HepG2 (cell line): ENCODE data around the gene IFI35. TPM values are rescaled to one million over a fixed set of nuclear protein-coding genes. Genes with fewer than 3 reads are reported as not detected.

Experiments
- AHR ChIP-seq: IDR thresholded peaks from 2 replicates; pipeline ENCODE4 v1.6.1; 2018; ENCODE audit warnings: missing genetic modification reagents, missing compliant biosample characterization
- AKNA ChIP-seq: sonication (generic); formaldehyde crosslinking; IDR thresholded peaks from 2 replicates; pipeline ENCODE4 v1.4.0; 2020; ENCODE audit warnings: missing genetic modification reagents, borderline replicate concordance
- HMG20B ChIP-seq: conservative IDR thresholded peaks from 2 replicates; pipeline ENCODE4 v1.6.1; 2016; ENCODE audit warnings: missing genetic modification reagents, missing compliant biosample characterization
- HNF1B ChIP-seq: sonication (generic); formaldehyde crosslinking; IDR thresholded peaks from 2 replicates; pipeline ENCODE4 v1.5.1; 2020; ENCODE audit warnings: mild to moderate bottlenecking, moderate library complexity, missing genetic modification reagents
- JARID2 ChIP-seq: sonication (generic); formaldehyde crosslinking; IDR thresholded peaks from 2 replicates; pipeline ENCODE4 v1.8.1; 2023; ENCODE audit warnings: missing genetic modification reagents, inconsistent platforms; ENCODE audit not compliant: insufficient replicate concordance
- MYNN ChIP-seq: sonication (generic); formaldehyde crosslinking; IDR thresholded peaks from 2 replicates; pipeline ENCODE4 v1.4.0; 2020; ENCODE audit warnings: mild to moderate bottlenecking, low read depth, missing genetic modification reagents
- NCOA5 ChIP-seq: sonication (generic); formaldehyde crosslinking; IDR thresholded peaks from 2 replicates; pipeline ENCODE4 v1.4.0; 2020; ENCODE audit warnings: missing genetic modification reagents
- NFKBIZ ChIP-seq: IDR thresholded peaks from 2 replicates; pipeline ENCODE4 v1.6.1; 2018; ENCODE audit warnings: missing genetic modification reagents, missing compliant biosample characterization
- NFRKB ChIP-seq: fragments of 450-650 bp; IDR thresholded peaks from 2 replicates; pipeline ENCODE4 v1.6.1; 2017
- PLRG1 ChIP-seq: fragments of 450-650 bp; conservative IDR thresholded peaks from 2 replicates; pipeline ENCODE4 v1.6.1; 2016
- RNF2 ChIP-seq: fragments of 450-650 bp; conservative IDR thresholded peaks from 2 replicates; pipeline ENCODE4 v1.6.1; 2016; ENCODE audit warnings: low read depth
- SP5 ChIP-seq: IDR thresholded peaks from 2 replicates; pipeline ENCODE4 v1.6.1; 2016; ENCODE audit warnings: low read depth, borderline replicate concordance
- SRSF4 ChIP-seq: fragments of 200-400 bp; formaldehyde crosslinking; IDR thresholded peaks from one replicate; pipeline ENCODE4 v1.6.1; 2018; ENCODE audit warnings: mild to moderate bottlenecking, low read depth, low read length, moderate library complexity; ENCODE audit not compliant: poor library complexity, severe bottlenecking
- TSC22D2 ChIP-seq: sonication (generic); formaldehyde crosslinking; IDR thresholded peaks from 2 replicates; pipeline ENCODE4 v1.5.1; 2020; ENCODE audit warnings: missing genetic modification reagents, mild to moderate bottlenecking, borderline replicate concordance
- XRCC5 ChIP-seq: fragments of 200-400 bp; formaldehyde crosslinking; optimal IDR thresholded peaks from 2 replicates; pipeline ENCODE3; 2017; ENCODE audit warnings: mild to moderate bottlenecking, low read length
- YEATS4 ChIP-seq: sonication (generic); formaldehyde crosslinking; IDR thresholded peaks from 2 replicates; pipeline ENCODE4 v1.4.0; 2020; ENCODE audit warnings: missing genetic modification reagents, borderline replicate concordance
- ZNF224 ChIP-seq: sonication (generic); formaldehyde crosslinking; IDR thresholded peaks from 2 replicates; pipeline ENCODE4 v1.5.0; 2020; ENCODE audit warnings: mild to moderate bottlenecking, missing genetic modification reagents
- ZNF230 ChIP-seq: sonication (generic); formaldehyde crosslinking; IDR thresholded peaks from 2 replicates; pipeline ENCODE4 v1.4.0; 2020; ENCODE audit warnings: mild to moderate bottlenecking, missing genetic modification reagents
- ZNF24 ChIP-seq: fragments of 450-650 bp; IDR thresholded peaks from 2 replicates; pipeline ENCODE4 v1.6.1; 2017; ENCODE audit warnings: antibody characterized with exemption, mild to moderate bottlenecking
- ZNF292 ChIP-seq: sonication (generic); formaldehyde crosslinking; IDR thresholded peaks from 2 replicates; pipeline ENCODE4 v1.8.1; 2022; ENCODE audit warnings: mild to moderate bottlenecking, low read depth, missing genetic modification reagents, borderline replicate concordance
- ZNF317 ChIP-seq: sonication (generic); formaldehyde crosslinking; IDR thresholded peaks from 2 replicates; pipeline ENCODE4 v1.5.0; 2020; ENCODE audit warnings: mild to moderate bottlenecking, missing genetic modification reagents
- ZNF326 ChIP-seq: sonication (generic); formaldehyde crosslinking; IDR thresholded peaks from 2 replicates; pipeline ENCODE4 v1.4.0; 2020; ENCODE audit warnings: missing genetic modification reagents, borderline replicate concordance
- ZNF740 ChIP-seq: sonication (generic); formaldehyde crosslinking; IDR thresholded peaks from 2 replicates; pipeline ENCODE4 v1.4.0; 2020; ENCODE audit warnings: missing genetic modification reagents
- ZNF747 ChIP-seq: sonication (generic); formaldehyde crosslinking; IDR thresholded peaks from 2 replicates; pipeline ENCODE4 v1.8.1; 2023; ENCODE audit warnings: missing genetic modification reagents, mild to moderate bottlenecking, borderline replicate concordance
- polyA plus RNA-seq, 8 experiments: library from polyadenylated mRNA; depleted of rRNA in 3 of 8; stranded (reverse) in 7 of 8; unstranded in 1 of 8; fragments of >200 nt; fragmentation: Illumina TruSeq in 4 of 8; extraction: Trizol in 4 of 8; gene quantifications; 2 replicates each; pipeline versions ENCODE4 v1.2.1 to v1.2.3, GENCODE V29; 2011 to 2016; ENCODE audit warnings: low read depth in 4 of 8, missing spikeins in 1 of 8, mixed read lengths in 1 of 8; ENCODE audit not compliant: insufficient read depth in 1 of 8
- total RNA-seq, 5 experiments: library from RNA; depleted of rRNA; stranded (reverse); fragments of >200 nt; fragmentation: Illumina TruSeq; extraction: Trizol; gene quantifications; 2 replicates each; pipeline ENCODE4 v1.2.3, GENCODE V29; 2016; ENCODE audit warnings: low read depth in 1 of 5

Gene IFI35
- total and polyA plus RNA-seq, 2 of the 13 experiments (the other 11 are each of a cell fraction or from before 2014, with no cell fraction given): 28.9 to 38.1 TPM

- no peak for TF ChIP-seq AKNA
- no peak for TF ChIP-seq PLRG1
- TF ChIP-seq ZNF747 (CRISPR knock-in tag): no peak
- TF ChIP-seq NCOA5 (CRISPR knock-in tag): no peak
- TF ChIP-seq SP5 (CRISPR knock-in tag): no peak
- peak; percentile 79 for TF ChIP-seq XRCC5
- peak; percentile 69 for TF ChIP-seq HNF1B
- TF ChIP-seq ZNF230 (CRISPR knock-in tag): 0 out of 2 replicates have a peak, but pooled peaks have one; percentile 27
- TF ChIP-seq ZNF292 (CRISPR knock-in tag): no peak
- TF ChIP-seq RNF2: no peak
- peak; percentile 87 for TF ChIP-seq JARID2
- TF ChIP-seq YEATS4 (CRISPR knock-in tag): no peak
- no peak for TF ChIP-seq TSC22D2 (CRISPR knock-in tag)
- TF ChIP-seq HMG20B (CRISPR knock-in tag): no peak
- TF ChIP-seq MYNN (CRISPR knock-in tag): no peak
- TF ChIP-seq ZNF224 (CRISPR knock-in tag): 0 out of 2 replicates have a peak, but pooled peaks have one; percentile 54
- TF ChIP-seq ZNF740 (CRISPR knock-in tag): peak; percentile 47; the same call in 1 of the 2 replicates
- no peak for TF ChIP-seq SRSF4
- no peak for TF ChIP-seq ZNF24
- TF ChIP-seq ZNF326 (CRISPR knock-in tag): no peak
- TF ChIP-seq ZNF317 (CRISPR knock-in tag): no peak
- TF ChIP-seq NFKBIZ (CRISPR knock-in tag): no peak
- TF ChIP-seq AHR: no peak
- TF ChIP-seq NFRKB: no peak
These were observed 18.1 kb downstream of the IFI35 start, which contains the start of gene RND2 (continued) for GRCh38 chr17:43024407-43025289.
